Osteocyte (in vitro differentiated cells): ENCODE data around the gene SUMO1. TPM values are rescaled to one million over a fixed set of nuclear protein-coding genes. Genes with fewer than 3 reads are reported as not detected.

Source experiments
- DNase-seq: peaks from one replicate; pipeline ENCODE4 v3.0.0; 2021; ENCODE audit warnings: mixed read lengths; ENCODE audit not compliant: unreplicated experiment; ENCODE audit errors: extremely low spot score
- H3K27ac Mint-ChIP-seq: one replicate; pipeline ENCODE4 v1.8.0; 2021; ENCODE audit warnings: mild to moderate bottlenecking, mixed read lengths; ENCODE audit not compliant: unreplicated experiment
- H3K27me3 Mint-ChIP-seq: one replicate; pipeline ENCODE4 v1.8.0; 2021; ENCODE audit warnings: mixed read lengths; ENCODE audit not compliant: unreplicated experiment
- H3K36me3 Mint-ChIP-seq: one replicate; pipeline ENCODE4 v1.8.0; 2021; ENCODE audit warnings: mixed read lengths; ENCODE audit not compliant: unreplicated experiment
- H3K4me1 Mint-ChIP-seq: one replicate; pipeline ENCODE4 v1.8.0; 2021; ENCODE audit warnings: mixed read lengths; ENCODE audit not compliant: unreplicated experiment
- H3K4me3 Mint-ChIP-seq: one replicate; pipeline ENCODE4 v1.8.0; 2021; ENCODE audit warnings: mild to moderate bottlenecking, moderate library complexity, mixed read lengths; ENCODE audit not compliant: unreplicated experiment
- H3K9me3 Mint-ChIP-seq: one replicate; pipeline ENCODE4 v1.8.0; 2021; ENCODE audit warnings: mixed read lengths; ENCODE audit not compliant: unreplicated experiment
- CTCF ChIP-seq: fragments of 200-600 bp; sonication (generic); IDR thresholded peaks from 2 replicates; pipeline ENCODE4 v1.5.0; 2021; ENCODE audit warnings: antibody characterized with exemption, mild to moderate bottlenecking, moderate library complexity
- total RNA-seq: library from RNA; stranded (reverse); gene quantifications from 2 replicates; pipeline ENCODE4 v1.2.1, GENCODE V29; 2021

Gene SUMO1
- total RNA-seq, 1 donor from 2014 or later: 94.7 TPM

- no peak for DNase-seq
- peaks cover 2% of the 10 kb centered on the region for H3K36me3 Mint-ChIP-seq
- peak overlapping the region; percentile 32 for H3K27ac Mint-ChIP-seq
- TF ChIP-seq CTCF: no peak
- H3K4me3 Mint-ChIP-seq: no peak overlapping the region
- H3K4me1 Mint-ChIP-seq: peaks cover 29% of the 10 kb centered on the region
- H3K9me3 Mint-ChIP-seq: no peaks in the 10 kb centered on the region
- no peaks in the 10 kb centered on the region for H3K27me3 Mint-ChIP-seq
Measured at GRCh38 chr2:202270487-202270886, 32.1 kb upstream of the SUMO1 start.

- Mint-ChIP-seq H3K36me3 (no peaks in the 10 kb centered on the region), H3K4me3 (no peak overlapping the region), H3K9me3 (no peaks in the 10 kb centered on the region), H3K27me3 (no peaks in the 10 kb centered on the region), H3K4me1 (peaks cover 30% of the 10 kb centered on the region), H3K27ac (no peak overlapping the region)
- no peak for TF ChIP-seq CTCF
- peak; percentile 68 for DNase-seq
Measured at GRCh38 chr2:202269585-202269984, 31.2 kb upstream of the SUMO1 start.

GRCh38 chr2:202267495-202267894 lies 29.1 kb upstream of the SUMO1 start:
- Mint-ChIP-seq H3K4me3 (no peak overlapping the region), H3K4me1 (peaks cover 30% of the 10 kb centered on the region), H3K27ac (no peak overlapping the region), H3K36me3 (no peaks in the 10 kb centered on the region), H3K9me3 (no peaks in the 10 kb centered on the region), H3K27me3 (no peaks in the 10 kb centered on the region)
- TF ChIP-seq CTCF: no peak
- no peak for DNase-seq

- no peaks in the 10 kb centered on the region for H3K36me3 Mint-ChIP-seq
- peak; percentile 97 for DNase-seq
- no peak within 1 kb of the TSS for H3K27ac Mint-ChIP-seq
- H3K4me1 Mint-ChIP-seq: peaks cover 25% of the 10 kb centered on the region
- H3K9me3 Mint-ChIP-seq: no peaks in the 10 kb centered on the region
- TF ChIP-seq CTCF: no peak
- H3K27me3 Mint-ChIP-seq: no peaks in the 10 kb centered on the region
- peak within 1 kb of the TSS; percentile 60 for H3K4me3 Mint-ChIP-seq
Measured at GRCh38 chr2:202265467-202266277, 27.3 kb upstream of the SUMO1 start, which contains the start of gene NOP58. Gene NOP58 (plus strand): TSS chr2:202265763. CDS start chr2:202265942, 179 bp downstream.

GRCh38 chr2:202261531-202261930 lies 23.1 kb upstream of the SUMO1 start:
- no peak for TF ChIP-seq CTCF
- no peak overlapping the region for H3K27ac Mint-ChIP-seq
- peaks cover 4% of the 10 kb centered on the region for H3K4me1 Mint-ChIP-seq
- H3K36me3 Mint-ChIP-seq: no peaks in the 10 kb centered on the region
- no peaks in the 10 kb centered on the region for H3K27me3 Mint-ChIP-seq
- H3K4me3 Mint-ChIP-seq: no peak overlapping the region
- no peak for DNase-seq
- H3K9me3 Mint-ChIP-seq: no peaks in the 10 kb centered on the region
